Activated T-helper 17 cell treated with anti-CD3 and anti-CD28 coated beads, Interleukin-2, amount 50 U/mL, for 72 hours (primary cell): ENCODE data around the gene CA10. TPM values are rescaled to one million over a fixed set of nuclear protein-coding genes. Genes with fewer than 3 reads are reported as not detected.

Experiments
- ATAC-seq: fragments of 150-1000 bp; cut with Tn5 transposase; replicated peaks from 2 replicates; pipeline ENCODE4 v1.10.0; 2021; ENCODE audit warnings: mild to moderate bottlenecking, moderate library complexity
- H3K27ac Mint-ChIP-seq: one replicate; pipeline ENCODE4 v1.8.0; 2022; ENCODE audit warnings: mixed read lengths
- H3K27me3 Mint-ChIP-seq: one replicate; pipeline ENCODE4 v1.8.0; 2022; ENCODE audit warnings: mixed read lengths
- H3K36me3 Mint-ChIP-seq: one replicate; pipeline ENCODE4 v1.8.0; 2022; ENCODE audit warnings: low read depth, mild to moderate bottlenecking, mixed read lengths
- H3K4me1 Mint-ChIP-seq: one replicate; pipeline ENCODE4 v1.8.0; 2022; ENCODE audit warnings: mixed read lengths
- H3K4me3 Mint-ChIP-seq: one replicate; pipeline ENCODE4 v1.8.0; 2022; ENCODE audit warnings: mild to moderate bottlenecking, mixed read lengths
- H3K9me3 Mint-ChIP-seq: one replicate; pipeline ENCODE4 v1.8.0; 2022; ENCODE audit warnings: mixed read lengths
- total RNA-seq, 2 donors: library from RNA; stranded (reverse); gene quantifications; one replicate each; pipeline ENCODE4 v1.2.3, GENCODE V29; 2022

CA10 gene
- total RNA-seq, 2 donors from 2014 or later, result 0.56 TPM; not detected in 1

DNA sequence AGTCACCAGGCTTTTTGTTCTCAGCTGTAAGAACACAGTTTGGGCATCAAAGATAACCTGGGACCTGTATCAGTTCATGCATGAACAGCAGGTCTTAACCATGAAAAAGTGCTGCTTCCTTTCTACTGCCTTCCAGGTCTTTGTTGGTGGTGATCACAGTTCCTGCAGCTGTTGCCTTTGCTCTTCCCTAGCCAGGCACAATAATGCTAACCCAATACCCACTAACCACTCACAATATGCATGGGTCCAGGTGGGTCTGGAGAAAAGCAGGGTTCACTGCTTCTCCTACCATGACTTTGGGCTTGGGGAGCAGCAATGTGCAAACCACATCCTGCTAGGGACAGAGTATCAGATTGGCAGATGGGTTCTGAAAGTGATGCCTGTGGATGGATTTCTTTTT, 501.3 kb downstream of the CA10 start:
- peaks cover 18% of the 10 kb centered on the region for H3K27me3 Mint-ChIP-seq
- no peaks in the 10 kb centered on the region for H3K4me1 Mint-ChIP-seq
- H3K27ac Mint-ChIP-seq, result no peak overlapping the region
- H3K36me3 Mint-ChIP-seq, result no peaks in the 10 kb centered on the region
- no peak overlapping the region for H3K4me3 Mint-ChIP-seq
- no peaks in the 10 kb centered on the region for H3K9me3 Mint-ChIP-seq
- ATAC-seq, result no peak

DNA sequence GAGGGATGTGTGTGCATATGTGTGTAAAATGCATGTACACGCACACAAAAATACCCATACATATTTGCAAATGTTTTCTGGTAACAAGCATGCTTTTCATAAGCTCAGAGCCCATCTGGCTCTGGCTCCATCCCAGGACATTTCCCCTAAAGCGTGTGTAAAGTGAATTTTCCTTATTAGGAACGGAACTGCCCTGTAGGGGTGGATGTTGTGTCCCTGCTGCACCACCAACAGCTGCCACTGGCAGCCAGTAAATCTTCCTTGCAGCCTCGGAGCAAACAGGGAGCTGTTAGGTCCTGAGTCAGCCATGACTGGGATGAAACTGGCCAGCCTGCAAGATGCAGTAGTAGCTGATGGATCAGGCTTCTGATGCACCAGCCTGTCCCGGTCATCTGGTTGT, 504.6 kb downstream of the CA10 start:
- no peak for ATAC-seq
- Mint-ChIP-seq H3K36me3 (no peaks in the 10 kb centered on the region), H3K27me3 (peaks cover 14% of the 10 kb centered on the region), H3K27ac (no peak overlapping the region), H3K4me3 (no peak overlapping the region), H3K9me3 (no peaks in the 10 kb centered on the region), H3K4me1 (no peaks in the 10 kb centered on the region)

DNA sequence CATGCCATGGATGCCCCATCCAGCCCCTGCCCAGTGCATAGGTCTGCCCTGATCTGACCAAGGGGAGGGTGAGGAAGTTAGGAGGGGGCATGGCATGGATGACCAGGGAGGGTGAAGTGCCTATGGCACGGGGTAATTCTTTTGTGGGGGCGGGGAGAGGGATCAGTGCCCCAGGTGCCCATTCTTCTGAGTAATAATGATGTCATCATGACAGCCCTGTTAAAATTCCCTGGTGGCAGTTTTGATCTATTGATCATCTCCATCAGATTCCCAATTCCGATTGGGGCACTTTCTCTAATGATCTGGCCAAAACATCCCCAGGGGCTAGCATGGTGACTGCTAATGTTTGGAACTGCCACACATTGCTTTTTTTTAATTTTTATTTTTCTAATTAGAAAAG, 506.0 kb downstream of the CA10 start:
- H3K9me3 Mint-ChIP-seq, result no peaks in the 10 kb centered on the region
- no peak overlapping the region for H3K27ac Mint-ChIP-seq
- no peak overlapping the region for H3K4me3 Mint-ChIP-seq
- peaks cover 9% of the 10 kb centered on the region for H3K27me3 Mint-ChIP-seq
- no peaks in the 10 kb centered on the region for H3K36me3 Mint-ChIP-seq
- no peaks in the 10 kb centered on the region for H3K4me1 Mint-ChIP-seq
- no peak for ATAC-seq

DNA sequence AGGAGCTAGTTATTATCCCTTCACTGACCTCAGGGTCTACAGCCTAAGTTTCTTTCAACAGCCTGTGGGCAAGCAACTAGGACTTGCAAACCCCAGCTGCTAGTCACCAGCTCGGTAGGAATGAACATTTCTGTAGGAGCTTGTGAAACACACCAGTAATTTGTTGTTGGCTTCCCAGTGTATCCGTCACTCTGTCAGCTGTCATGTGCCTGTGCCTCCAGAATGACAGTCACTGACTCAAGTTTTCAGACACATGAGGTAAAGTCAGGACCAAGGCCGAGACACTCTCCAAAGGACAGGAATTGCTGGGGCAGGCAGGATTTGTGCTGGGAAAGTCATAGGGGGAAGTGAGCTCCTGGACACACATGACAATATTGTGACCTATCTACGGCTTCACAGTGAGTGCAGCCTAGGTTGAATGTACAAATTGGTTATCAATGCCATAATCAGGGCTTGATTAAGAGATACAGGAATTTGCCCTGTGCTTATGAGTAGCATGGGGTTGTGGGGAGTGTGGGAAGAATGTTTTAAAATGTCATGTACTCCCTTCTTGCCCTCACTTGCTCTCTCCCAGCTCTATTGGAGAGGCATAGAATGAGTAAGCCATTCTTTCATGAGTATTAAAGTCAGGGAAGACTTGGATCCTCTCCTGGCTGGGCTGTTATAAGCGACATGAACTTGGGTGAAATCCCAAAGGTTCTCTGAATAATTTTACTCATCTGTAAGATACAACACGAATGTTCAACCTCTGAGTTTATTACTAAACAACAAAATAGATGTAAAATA, 506.8 kb downstream of the CA10 start:
- Mint-ChIP-seq H3K4me1 (no peaks in the 10 kb centered on the region), H3K9me3 (no peaks in the 10 kb centered on the region), H3K27ac (no peak overlapping the region), H3K4me3 (no peak overlapping the region), H3K27me3 (peaks cover 13% of the 10 kb centered on the region), H3K36me3 (no peaks in the 10 kb centered on the region)
- no peak for ATAC-seq

DNA sequence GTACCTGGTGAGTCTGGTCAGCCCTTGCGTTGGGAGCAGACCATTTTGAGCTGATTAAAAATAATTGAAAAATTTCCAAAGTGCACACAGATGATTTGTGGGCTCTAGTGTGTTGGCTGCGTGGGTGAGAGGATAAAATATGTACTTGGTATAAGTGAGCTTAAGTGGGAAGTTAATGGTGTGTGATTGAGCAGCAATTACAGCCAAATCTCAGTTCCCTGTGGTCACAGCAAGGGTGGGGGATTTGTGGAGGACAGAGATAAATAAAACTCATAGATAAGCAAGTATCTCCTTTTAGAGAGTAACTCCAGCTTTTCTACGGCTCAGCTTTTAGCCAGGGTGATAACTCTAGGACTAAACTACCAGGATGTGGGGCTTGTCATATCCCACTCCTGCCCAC, 507.7 kb downstream of the CA10 start:
- Mint-ChIP-seq H3K4me3 (no peak overlapping the region), H3K9me3 (no peaks in the 10 kb centered on the region), H3K27ac (no peak overlapping the region), H3K36me3 (no peaks in the 10 kb centered on the region), H3K4me1 (no peaks in the 10 kb centered on the region), H3K27me3 (peaks cover 13% of the 10 kb centered on the region)
- ATAC-seq, result no peak

DNA sequence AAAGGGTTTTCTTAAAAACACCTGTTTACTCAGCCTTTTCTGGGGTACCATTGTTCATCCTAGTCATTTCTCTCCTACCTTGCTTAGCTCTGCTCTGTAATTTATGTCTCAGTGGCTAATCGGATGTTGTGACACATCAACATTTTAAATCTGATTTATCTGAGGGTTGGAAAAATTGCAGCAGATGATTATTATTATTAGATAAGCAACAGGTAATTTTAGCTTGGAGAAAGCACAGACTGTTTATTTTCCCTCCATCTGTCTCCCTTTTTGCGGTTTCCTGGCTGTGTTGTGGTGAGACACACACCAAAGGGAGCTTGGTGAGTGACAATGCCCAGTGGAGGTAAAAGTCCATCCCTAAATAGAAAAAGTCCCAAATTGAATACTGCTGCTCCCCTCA, 508.3 kb downstream of the CA10 start:
- ATAC-seq, result no peak
- no peaks in the 10 kb centered on the region for H3K36me3 Mint-ChIP-seq
- peaks cover 13% of the 10 kb centered on the region for H3K27me3 Mint-ChIP-seq
- no peak overlapping the region for H3K27ac Mint-ChIP-seq
- no peak overlapping the region for H3K4me3 Mint-ChIP-seq
- H3K9me3 Mint-ChIP-seq, result no peaks in the 10 kb centered on the region
- H3K4me1 Mint-ChIP-seq, result no peaks in the 10 kb centered on the region

DNA sequence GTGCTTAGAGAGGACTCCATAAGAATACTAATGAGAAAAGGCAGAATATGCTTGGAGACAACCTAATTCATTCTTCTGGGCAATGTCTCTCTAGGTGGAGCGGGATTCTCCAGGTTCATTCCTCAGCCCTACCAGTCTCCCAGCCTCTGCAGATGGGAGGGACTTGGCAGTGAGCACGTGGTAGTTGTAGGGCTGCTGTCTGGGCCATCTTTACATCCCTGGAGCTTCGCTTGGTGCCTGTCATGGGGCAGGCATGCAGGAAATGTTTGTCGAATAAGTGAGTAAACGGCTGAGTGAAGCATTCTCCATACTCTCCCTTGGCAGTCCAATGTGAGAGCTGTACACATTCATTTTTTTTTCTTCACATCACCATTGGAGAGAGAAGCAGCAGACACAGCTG, 510.7 kb downstream of the CA10 start:
- H3K27me3 Mint-ChIP-seq, result peaks cover 21% of the 10 kb centered on the region
- H3K36me3 Mint-ChIP-seq, result no peaks in the 10 kb centered on the region
- H3K4me1 Mint-ChIP-seq, result no peaks in the 10 kb centered on the region
- no peaks in the 10 kb centered on the region for H3K9me3 Mint-ChIP-seq
- ATAC-seq, result no peak
- H3K4me3 Mint-ChIP-seq, result no peak overlapping the region
- H3K27ac Mint-ChIP-seq, result no peak overlapping the region

DNA sequence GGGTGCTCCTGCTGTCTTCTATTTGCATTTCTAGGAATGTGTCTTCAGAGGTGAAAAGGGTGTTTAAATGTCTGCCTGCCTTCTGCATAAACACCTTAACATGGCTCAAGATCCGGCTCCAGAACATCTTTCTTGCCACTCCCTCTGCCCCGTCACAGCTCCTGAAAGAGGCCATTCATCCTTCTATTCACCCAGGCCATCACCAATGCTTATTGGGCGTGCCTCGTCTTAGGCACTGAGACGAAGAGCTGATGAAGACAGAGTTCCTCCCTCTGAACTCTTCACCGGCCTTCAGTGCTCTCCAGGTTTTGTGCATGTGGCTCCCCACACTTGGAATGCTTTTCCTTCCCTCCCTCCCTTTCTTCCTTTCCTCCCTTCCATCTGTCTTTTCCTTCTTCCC, 511.4 kb downstream of the CA10 start:
- ATAC-seq, result no peak

DNA sequence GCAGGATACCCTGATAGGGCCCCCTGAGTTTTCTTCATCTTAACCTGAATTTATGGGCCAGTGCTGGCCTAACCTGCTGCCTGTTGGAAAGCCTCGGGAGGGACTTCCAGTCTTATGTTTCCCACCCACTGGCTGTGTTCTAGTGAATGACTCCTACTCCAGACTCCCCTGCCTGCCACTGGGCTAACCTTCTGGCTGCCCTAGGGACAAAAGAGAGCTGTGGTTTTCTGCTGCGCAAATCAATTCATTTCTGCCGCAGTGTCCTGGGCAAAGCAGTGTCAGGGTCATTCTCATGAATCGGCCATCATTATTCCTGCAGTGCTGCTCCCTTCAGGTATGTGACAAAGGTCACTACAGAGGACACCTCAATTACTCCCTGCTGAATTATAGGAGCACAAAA, 512.0 kb downstream of the CA10 start:
- H3K27ac Mint-ChIP-seq, result no peak overlapping the region

More for the DNA sequence above, 511.4 kb downstream of the CA10 start:
- Mint-ChIP-seq H3K27ac (no peak overlapping the region), H3K9me3 (no peaks in the 10 kb centered on the region), H3K4me3 (no peak overlapping the region), H3K4me1 (no peaks in the 10 kb centered on the region), H3K27me3 (peaks cover 21% of the 10 kb centered on the region), H3K36me3 (no peaks in the 10 kb centered on the region)

DNA sequence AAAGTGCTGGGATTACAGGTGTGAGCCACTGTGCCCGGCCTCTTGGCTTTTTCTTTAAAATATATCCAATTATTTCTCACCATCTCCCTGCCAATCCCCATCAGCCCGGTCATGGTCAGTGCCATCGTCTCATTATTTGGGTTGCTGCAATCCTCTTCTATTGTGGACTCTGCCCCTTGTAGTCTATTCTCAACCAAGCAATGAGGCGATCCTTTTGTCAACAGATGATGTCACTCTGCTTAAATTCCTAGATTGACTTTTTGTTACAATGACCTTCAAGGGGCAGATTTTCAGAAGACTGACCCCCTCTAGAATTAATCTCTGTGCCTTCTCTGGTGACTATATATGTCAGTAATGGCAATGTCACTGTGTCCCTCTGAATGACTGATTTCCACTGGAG, 513.5 kb downstream of the CA10 start:
- Mint-ChIP-seq H3K36me3 (no peaks in the 10 kb centered on the region), H3K4me3 (no peak overlapping the region), H3K4me1 (no peaks in the 10 kb centered on the region), H3K27me3 (peaks cover 21% of the 10 kb centered on the region), H3K9me3 (no peaks in the 10 kb centered on the region), H3K27ac (no peak overlapping the region)
- ATAC-seq, result no peak

More for the DNA sequence above, 512.0 kb downstream of the CA10 start:
- Mint-ChIP-seq H3K4me3 (no peak overlapping the region), H3K27me3 (peaks cover 21% of the 10 kb centered on the region), H3K4me1 (no peaks in the 10 kb centered on the region), H3K36me3 (no peaks in the 10 kb centered on the region), H3K9me3 (no peaks in the 10 kb centered on the region)
- no peak for ATAC-seq

DNA sequence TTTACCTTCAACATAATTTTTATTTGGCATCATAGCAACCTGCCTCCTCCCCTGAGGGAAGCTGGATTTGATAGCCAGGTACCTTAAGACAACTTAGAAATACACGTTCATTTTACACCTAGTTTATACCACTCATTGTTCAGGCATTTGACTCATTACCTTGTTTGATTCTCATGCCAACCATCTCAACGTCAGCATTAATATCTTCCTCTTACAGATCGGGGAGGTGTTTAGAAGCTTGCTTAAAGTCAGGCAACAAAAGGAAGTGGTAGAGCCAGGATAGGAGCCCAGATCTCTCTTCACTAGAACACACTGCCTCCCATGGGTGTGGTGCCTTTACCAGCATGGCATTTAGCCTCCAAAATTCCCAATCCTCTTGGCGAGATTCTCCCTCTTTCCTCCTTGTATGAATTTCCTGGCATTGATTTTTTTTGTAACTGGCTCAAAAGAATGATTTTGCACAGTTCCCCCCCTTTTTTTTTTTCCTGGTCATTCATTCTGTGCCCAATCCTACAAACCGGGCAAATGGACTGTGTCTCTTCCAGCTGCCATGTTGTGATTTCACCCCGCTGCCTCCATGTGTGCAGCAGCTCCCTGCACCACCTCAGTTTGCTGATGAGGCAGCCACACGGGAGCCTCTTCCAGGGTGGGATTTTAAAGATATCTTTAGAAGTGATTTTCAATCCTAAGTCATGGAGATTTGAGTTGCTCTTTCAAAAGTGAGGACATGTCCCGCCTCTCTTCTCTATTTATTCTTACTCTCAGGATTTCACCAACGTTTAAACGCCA, 514.6 kb downstream of the CA10 start:
- Mint-ChIP-seq H3K36me3 (no peaks in the 10 kb centered on the region), H3K27me3 (peaks cover 16% of the 10 kb centered on the region)
- ATAC-seq, result no peak

DNA sequence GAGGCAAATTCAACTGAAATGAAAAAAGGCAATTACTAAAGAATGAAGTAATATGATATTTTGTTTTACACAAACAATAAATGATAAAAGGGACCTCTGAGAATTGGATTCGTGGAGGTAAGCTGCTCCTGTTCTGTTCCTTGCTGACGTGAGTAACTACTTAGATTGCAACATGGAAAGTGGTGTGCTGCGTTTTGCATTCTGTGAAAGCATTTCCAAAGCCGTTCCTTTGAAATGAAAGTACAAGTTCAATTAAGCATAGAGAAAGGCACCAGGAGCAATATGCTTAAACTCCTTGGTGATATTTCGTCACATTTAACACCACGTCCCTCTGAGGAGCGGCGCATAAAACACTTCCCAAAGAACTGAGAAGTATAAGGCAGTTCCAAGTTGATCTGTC, 516.5 kb downstream of the CA10 start:
- Mint-ChIP-seq H3K4me3 (no peak overlapping the region), H3K27me3 (peaks cover 18% of the 10 kb centered on the region), H3K4me1 (no peaks in the 10 kb centered on the region), H3K9me3 (no peaks in the 10 kb centered on the region), H3K36me3 (no peaks in the 10 kb centered on the region), H3K27ac (no peak overlapping the region)
- ATAC-seq, result no peak

More for the DNA sequence above, 514.6 kb downstream of the CA10 start:
- H3K4me3 Mint-ChIP-seq, result no peak overlapping the region
- H3K4me1 Mint-ChIP-seq, result no peaks in the 10 kb centered on the region
- H3K9me3 Mint-ChIP-seq, result no peaks in the 10 kb centered on the region
- no peak overlapping the region for H3K27ac Mint-ChIP-seq

DNA sequence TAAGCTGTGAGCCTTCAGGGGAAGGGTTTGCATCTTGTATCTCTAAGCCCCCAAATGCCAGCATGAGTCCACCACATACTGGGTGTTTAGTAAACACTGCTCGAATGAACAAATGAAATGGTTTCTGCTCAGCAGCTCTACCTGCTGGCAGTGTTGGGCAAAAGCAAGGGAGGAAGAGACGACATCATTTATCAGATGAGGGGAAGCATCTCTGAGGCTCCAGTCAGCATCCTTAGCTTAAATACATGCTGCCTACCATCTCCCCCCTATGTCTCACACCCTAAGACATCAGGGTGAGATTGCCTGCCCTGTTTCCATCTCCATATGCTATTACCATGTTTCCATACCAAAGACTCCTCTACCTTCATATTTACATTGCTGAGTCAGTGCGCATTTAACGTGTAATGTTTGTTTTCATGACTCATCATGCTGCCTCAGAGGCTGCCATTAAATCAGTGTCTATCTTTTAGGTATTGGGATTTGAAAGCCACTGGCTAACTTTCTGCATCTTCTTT, 518.3 kb downstream of the CA10 start:
- no peaks in the 10 kb centered on the region for H3K4me1 Mint-ChIP-seq
- ATAC-seq, result peak; percentile 24
- H3K9me3 Mint-ChIP-seq, result no peaks in the 10 kb centered on the region
- no peaks in the 10 kb centered on the region for H3K36me3 Mint-ChIP-seq
- H3K27ac Mint-ChIP-seq, result no peak overlapping the region
- no peak overlapping the region for H3K4me3 Mint-ChIP-seq
- peaks cover 16% of the 10 kb centered on the region for H3K27me3 Mint-ChIP-seq

DNA sequence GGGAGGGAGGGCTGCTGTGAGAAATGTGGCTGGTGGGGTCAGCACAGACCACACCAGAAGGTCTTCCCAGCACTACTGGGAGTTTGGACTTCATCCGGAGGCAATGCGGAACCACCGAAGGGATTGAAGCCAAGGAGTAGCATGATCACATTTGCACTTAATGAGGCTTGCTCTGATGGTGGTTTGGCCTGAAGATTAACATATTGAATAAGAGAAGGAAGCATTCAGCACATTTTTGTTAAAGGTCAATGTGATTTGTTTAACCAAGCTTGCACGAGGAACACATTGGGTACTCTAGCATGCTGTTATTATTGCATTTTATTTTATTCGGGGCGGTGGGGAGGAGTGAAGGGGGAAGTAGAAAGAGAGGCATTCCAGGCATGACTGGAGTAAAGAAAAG, 519.5 kb downstream of the CA10 start:
- no peak overlapping the region for H3K27ac Mint-ChIP-seq
- ATAC-seq, result no peak
- H3K36me3 Mint-ChIP-seq, result no peaks in the 10 kb centered on the region
- H3K4me1 Mint-ChIP-seq, result no peaks in the 10 kb centered on the region
- H3K9me3 Mint-ChIP-seq, result no peaks in the 10 kb centered on the region
- H3K27me3 Mint-ChIP-seq, result peaks cover 9% of the 10 kb centered on the region
- H3K4me3 Mint-ChIP-seq, result no peak overlapping the region

DNA sequence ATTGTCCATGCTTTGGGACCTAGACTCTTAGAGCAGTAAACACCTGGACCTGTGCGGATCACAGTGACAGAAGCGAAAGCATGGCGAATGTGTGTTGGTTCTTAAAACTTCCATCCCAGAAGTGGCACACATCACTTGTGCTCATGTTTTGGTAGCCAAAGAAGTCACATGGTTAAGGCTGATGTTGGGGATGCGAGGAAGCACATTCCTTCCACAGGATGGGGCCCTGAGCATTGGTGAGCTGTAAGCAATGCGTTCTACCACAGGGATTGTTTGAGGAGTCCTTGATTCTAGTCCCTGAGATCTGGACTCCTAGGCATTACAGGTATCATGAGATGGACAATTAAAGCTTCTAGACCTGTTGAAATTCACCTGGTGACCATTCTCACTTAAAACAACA, 522.2 kb downstream of the CA10 start:
- no peak overlapping the region for H3K27ac Mint-ChIP-seq
- H3K4me1 Mint-ChIP-seq, result no peaks in the 10 kb centered on the region
- no peak for ATAC-seq
- peaks cover 1% of the 10 kb centered on the region for H3K9me3 Mint-ChIP-seq
- H3K27me3 Mint-ChIP-seq, result peaks cover 9% of the 10 kb centered on the region
- no peak overlapping the region for H3K4me3 Mint-ChIP-seq
- H3K36me3 Mint-ChIP-seq, result no peaks in the 10 kb centered on the region
